Measurements from ENCODE around the gene TECPR2.

TECPR2 gene

DNA sequence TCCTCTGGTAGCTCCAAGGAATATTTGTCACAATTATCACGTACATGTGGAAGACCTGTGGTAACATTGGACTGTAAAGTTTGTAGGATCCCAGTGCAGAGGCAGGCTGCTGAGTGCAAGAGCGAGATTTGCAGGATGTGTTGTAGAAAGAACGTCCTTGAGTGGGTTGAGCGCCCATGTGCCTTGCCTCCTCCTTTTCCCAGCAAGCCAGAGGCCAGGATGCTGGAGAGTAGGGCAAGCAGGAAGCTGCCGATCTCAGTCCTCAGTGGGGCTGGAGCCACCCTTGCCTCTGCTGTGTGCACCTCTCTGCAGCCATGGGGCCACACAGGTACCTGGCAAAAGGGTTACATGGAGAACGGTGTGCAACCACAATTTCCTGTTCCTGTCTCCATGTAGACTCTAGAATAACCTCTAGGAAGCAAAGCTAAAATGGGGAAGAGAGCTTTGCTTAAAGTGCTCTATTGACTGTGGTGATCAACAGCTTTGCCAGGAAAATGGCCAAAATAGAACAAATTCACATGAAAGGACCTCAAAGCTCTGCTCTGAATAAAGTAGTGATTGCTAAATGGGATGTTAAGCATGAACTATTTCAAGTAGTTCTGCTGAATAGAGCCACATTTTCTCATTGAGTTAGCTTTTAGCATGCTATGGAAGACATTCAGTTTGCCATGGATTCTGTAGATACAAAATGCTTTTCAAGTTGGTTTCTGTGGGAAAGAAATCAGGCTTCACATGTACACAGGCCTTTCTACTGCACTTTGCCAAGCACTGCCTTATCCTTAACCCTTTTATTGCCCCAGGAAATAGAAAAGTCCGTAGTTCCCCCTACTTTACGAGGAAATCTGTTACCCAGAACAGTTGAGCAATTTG lies 109.4 kb downstream of the TECPR2 start:
- DNase-seq: no peak

DNA sequence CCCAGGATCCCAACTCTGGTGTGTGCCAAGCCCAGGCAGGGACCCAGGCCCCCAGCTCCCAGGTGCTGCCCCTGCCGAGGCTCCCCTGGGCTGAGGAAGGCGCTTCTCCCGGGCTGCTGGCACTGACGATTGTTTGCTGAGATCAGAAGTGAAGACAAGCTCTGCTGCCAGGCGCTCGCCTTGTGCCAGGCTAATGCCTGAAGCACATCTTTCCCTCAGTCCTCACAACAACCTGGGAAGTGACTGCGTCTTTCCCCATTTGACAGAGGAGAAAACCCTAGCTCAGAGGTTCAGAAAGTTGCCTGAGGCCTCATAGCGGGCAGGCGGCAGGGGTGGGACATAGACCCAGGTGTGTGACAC lies 110.0 kb downstream of the TECPR2 start:
- DNase-seq: no peak

DNA sequence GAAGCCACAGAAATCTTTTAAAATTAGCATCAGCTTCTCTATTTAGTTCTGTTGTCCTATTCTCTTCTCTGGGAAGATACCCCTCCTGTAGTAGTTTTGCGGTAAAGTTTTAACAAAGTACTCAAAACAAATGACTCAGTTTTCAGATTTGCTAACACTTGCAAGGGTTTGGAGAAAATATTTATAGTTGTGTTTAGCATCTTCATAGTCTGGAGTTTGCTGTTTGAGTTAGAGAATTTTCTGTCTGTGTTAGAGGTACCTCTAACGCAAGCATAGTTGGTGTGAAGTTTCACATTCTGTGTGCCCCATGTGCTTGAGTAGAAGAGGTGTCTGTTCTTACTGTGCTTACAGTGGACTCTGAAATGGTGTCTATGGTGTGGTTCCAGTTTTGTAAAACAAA lies 110.8 kb downstream of the TECPR2 start:
- no peak for DNase-seq

DNA sequence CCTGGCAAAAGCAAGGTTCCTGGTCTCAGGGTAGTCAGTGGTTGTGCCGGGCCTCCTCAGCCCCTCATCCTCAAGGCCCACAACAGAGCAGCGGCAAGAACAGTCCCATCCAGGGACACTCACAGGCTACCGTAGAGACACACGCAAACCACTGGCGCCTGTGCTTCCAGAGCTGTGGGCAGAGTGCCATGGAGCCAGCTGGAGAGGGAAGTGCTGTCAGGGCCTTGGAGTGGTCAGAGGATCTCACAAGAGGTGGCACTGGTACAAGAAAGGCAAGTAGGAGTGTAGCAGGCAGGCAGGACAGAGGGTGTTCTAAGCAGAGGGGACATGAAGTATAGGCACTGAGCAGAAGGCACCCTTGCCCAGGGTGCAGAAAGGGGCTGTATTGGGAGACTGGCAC lies 112.2 kb downstream of the TECPR2 start:
- DNase-seq: no peak

DNA sequence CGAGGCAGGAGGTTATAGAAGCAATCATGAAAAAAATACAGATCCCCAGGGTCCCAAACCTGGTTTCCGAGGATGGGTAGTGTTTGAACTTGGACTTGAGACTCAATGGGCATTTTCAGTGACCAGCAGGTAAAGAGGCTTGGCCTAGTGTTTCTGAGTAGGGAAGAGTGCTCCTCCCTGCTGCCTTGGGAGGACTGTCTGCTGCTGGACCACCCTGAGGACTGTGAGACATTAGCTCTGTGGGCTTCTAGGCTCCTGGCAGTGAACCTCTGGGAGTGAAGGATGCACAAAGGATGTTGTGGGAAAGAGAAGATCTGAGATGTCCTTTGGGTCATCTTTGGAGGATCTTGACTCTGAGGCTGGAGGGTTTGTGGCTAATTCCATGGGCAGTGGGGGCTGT lies 116.4 kb downstream of the TECPR2 start:
- DNase-seq: no peak

GRCh38 chr14:102479777-102480176 lies 117.0 kb downstream of the TECPR2 start:
- DNase-seq: no peak

- no peak for DNase-seq
Observed at GRCh38 chr14:102481371-102481770, 118.6 kb downstream of the TECPR2 start.

- no peak for DNase-seq
Observed at GRCh38 chr14:102481791-102482238, 119.1 kb downstream of the TECPR2 start.

- DNase-seq: no peak
Observed at GRCh38 chr14:102484316-102484715, 121.6 kb downstream of the TECPR2 start.

- DNase-seq: no peak
Observed at GRCh38 chr14:102485693-102486512, 123.2 kb downstream of the TECPR2 start.

DNA sequence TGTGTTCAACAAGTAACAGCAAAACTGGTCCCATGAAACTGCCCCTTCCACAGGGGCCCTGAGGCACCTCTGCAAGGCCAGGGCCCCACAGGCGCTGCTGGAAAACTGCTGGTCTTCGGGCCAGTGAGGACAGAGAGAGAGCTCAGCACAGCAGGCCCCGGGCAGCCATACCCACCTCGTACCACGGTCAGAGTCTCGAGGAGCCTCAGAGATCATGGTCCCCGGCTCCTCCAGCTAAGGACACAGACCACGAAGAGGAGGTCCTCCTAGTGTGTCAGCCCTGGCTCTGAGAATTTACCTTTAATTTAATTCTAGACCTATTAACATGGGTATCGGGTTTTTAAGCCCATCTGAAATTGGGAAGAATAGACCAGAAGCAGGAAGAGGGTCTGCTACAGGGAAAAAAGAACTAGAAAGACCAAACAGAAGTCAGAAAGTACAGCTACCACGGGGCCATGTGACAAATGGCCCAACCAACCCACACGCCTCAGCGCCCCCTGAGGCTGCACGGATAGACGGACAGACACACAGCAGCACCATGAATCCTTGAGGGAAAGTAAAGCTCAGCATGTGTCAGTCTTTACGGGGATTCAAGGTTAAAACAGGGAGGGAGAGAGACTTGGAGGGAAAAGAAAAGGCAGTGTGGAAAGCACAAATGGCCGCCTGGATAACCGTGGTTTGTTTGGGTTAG lies 123.9 kb downstream of the TECPR2 start:
- DNase-seq: no peak

DNA sequence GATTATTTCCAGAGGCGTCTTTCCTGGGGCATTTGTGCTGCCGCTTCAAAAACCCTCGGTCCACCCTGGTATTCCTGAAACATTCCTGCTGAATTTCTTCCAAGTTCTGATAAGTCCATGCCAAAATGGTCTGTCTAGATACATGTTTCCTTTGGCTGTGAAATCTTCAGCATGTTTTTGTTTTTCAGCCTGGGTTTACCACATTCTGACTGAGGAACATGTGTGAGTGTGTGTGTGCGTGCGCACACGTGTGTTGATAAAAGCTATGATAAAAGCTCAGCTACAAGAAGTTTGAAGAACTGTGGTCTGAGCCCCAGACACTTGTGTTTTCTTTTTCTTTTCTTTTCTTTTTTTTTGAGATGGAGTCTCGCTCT lies 124.5 kb downstream of the TECPR2 start:
- DNase-seq: no peak

DNA sequence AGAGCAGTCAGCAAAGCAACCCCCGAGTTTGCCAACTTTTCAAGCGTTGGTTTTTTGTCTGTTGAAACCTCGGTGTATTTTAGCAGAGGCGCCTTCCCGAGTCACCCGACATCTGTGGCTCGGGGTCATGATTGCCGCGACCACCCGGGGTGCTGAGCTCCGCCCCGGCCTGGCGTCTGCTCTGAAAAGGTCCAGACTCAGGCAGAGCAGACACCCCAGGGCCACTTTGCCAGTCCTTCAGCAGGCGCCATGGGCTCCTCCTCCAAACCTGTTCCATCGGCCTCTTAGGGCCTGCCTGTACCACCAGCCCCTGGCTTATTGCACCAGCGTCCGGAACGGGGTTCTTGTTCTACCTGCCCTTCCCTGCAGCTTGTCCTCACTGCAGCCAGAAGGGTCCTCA lies 127.7 kb downstream of the TECPR2 start:
- DNase-seq: no peak

GRCh38 chr14:102491366-102491765 lies 128.6 kb downstream of the TECPR2 start:
- no peak for DNase-seq

- DNase-seq: no peak
Observed at GRCh38 chr14:102491786-102492530, 129.2 kb downstream of the TECPR2 start.

GRCh38 chr14:102492531-102492910 lies 129.8 kb downstream of the TECPR2 start:
- DNase-seq: no peak

- no peak for DNase-seq
Observed at GRCh38 chr14:102493096-102493495, 130.4 kb downstream of the TECPR2 start.

DNA sequence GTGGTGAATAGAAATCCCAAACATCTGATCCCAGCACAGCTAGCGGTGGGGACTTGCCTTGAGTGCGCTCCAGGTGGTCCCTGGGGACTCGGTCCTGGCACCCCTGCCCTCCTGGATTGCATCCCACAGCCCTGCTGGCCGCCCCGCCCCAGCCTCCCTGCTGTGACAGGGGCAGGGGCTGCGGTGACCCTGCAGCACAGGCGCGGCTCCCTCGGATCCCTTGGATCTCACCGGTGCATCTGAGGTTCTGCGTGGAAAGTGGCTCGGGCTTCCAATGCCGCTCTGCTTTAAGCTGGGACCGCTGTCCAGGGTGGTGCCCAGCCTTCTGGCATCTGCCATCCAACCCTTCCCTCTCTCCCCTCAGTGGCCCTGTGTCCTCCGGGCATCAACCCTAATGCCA lies 130.8 kb downstream of the TECPR2 start:
- DNase-seq: no peak

DNA sequence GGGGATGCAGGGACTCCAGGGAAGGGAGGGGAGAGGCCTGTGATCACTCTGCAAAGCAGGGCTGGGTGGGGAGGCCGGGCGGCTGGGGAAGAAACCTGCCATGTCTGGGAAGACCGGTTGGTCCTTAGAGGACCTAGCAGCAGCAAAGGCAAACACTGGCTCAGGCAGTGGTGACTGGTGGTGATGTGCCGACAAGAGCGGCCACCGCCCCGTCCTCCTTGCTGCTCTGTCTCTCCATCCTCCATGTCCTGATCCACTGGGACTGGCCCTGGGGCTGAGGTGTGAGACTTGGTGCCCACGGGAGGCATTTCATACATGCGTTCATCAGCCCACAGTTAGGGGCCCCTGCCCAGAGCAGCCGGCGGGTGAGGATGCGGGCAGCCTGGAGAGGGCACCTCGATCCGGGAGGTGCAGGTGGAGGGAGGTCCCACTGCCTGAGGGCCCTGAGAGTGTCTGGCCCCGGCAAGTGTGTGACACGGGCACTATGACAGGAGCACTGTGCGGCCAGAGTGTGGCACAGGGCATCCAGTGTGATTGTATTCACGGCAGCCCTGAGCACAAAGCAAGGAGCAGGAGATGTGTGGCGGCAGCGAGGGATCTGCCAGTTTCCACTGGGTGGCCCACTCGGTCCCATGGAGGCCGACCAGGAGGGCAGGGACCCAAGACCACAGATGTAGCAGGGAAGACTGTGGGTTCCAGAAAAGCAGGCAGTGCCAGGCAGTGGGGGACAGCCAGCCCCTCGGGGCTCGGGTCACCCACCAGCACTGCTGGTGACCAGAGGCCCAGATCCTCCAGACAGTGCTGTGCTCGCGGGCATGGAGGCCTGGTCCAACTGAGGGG lies 133.0 kb downstream of the TECPR2 start:
- no peak for DNase-seq

DNA sequence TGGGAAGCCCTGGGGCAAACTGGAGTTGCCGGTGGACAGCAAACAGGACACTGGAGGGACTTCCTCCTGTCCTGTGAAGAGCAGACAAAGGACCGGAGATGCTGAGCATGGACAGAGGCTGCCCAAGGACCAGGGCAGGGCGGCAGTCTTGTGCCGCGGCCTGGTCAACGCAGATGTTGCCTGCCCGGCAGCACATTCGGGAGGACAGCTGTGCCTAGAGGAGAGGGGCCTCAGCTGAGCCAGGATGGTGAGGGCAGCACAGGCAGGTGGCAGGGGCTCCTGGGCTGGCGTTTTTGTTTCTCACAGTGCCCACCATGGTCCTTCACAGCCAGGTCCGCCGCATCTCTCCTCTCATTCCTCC lies 133.6 kb downstream of the TECPR2 start:
- DNase-seq: no peak

GRCh38 chr14:102496958-102497744 lies 134.4 kb downstream of the TECPR2 start:
- DNase-seq: no peak
